Glutamatergic neuron (in vitro differentiated cells): ENCODE measurements around the gene ELF2. TPM values are rescaled to one million over a fixed set of nuclear protein-coding genes. Genes with fewer than 3 reads are reported as not detected.
A peak's percentile ranks its signal among the peaks of the same experiment; 100 is the strongest.

Experiments used
- DNase-seq: peaks from one replicate; pipeline ENCODE4 v3.0.0; 2022
- H3K27ac Mint-ChIP-seq: one replicate; pipeline ENCODE4 v1.8.0; 2020; ENCODE audit warnings: mild to moderate bottlenecking, mixed read lengths, inconsistent platforms; ENCODE audit not compliant: unreplicated experiment
- H3K27me3 Mint-ChIP-seq: one replicate; pipeline ENCODE4 v1.8.0; 2020; ENCODE audit warnings: mild to moderate bottlenecking, moderate library complexity, mixed read lengths, inconsistent platforms; ENCODE audit not compliant: unreplicated experiment
- H3K36me3 Mint-ChIP-seq: one replicate; pipeline ENCODE4 v1.8.0; 2020; ENCODE audit warnings: mild to moderate bottlenecking, mixed read lengths, inconsistent platforms; ENCODE audit not compliant: unreplicated experiment
- H3K4me1 Mint-ChIP-seq: one replicate; pipeline ENCODE4 v1.8.0; 2020; ENCODE audit warnings: mild to moderate bottlenecking, low read depth, mixed read lengths, inconsistent platforms; ENCODE audit not compliant: unreplicated experiment
- H3K4me3 Mint-ChIP-seq: one replicate; pipeline ENCODE4 v1.8.0; 2020; ENCODE audit warnings: mild to moderate bottlenecking, mixed read lengths, inconsistent platforms; ENCODE audit not compliant: unreplicated experiment
- H3K9me3 Mint-ChIP-seq: one replicate; pipeline ENCODE4 v1.8.0; 2020; ENCODE audit warnings: mild to moderate bottlenecking, moderate library complexity, mixed read lengths, inconsistent platforms; ENCODE audit not compliant: unreplicated experiment
- total RNA-seq: library from RNA; stranded (reverse); fragmentation: NEBNext Ultra II Directional; extraction: Animal tissue kit (Norgen Biotek cat#: 25700); gene quantifications from one replicate; pipeline ENCODE4 v1.2.1, GENCODE V29; 2021; ENCODE audit not compliant: unreplicated experiment
- TF ChIP-seq, protein P1 (sequence below): fragments of 200-600 bp; sonication (generic); IDR thresholded peaks from one replicate; pipeline ENCODE4 v1.5.0; 2021; ENCODE audit not compliant: partially characterized antibody, unreplicated experiment

The ELF2 gene
- total RNA-seq, 1 donor from 2014 or later, result 32.4 TPM

DNA sequence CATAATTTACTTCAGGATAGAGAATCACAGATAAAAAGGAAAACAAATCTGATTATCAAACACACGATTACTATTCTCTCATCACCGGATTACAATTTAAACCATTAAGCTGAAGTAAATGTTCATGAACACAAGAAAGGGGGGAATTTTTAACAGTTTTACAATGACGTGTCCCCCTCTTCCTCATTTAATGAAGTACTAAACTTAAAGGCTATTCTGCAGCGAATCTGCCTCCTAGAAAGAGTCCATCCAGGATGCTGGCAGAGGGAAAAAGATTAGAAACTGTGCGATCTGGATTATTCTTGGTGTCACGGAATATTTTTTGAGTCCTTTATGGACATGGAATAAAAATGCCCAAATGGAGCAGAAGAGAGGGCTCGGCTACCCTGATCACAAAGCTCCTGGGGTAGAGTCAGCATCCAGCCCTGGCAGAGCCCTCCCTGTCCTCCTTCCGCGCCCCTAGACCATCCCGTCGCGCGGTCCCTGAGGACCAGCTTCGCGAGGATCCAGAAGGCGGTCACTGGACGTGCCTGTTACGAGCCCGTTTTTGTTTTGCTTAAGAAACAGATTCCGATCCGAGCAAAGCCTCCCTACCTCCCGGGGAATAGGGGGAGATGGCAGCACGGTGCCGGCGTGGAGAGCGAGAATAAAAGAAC is 1.2 kb downstream of the ELF2 start:
- H3K36me3 Mint-ChIP-seq, result no peaks in the 10 kb centered on the region
- H3K9me3 Mint-ChIP-seq, result peaks cover 17% of the 10 kb centered on the region
- DNase-seq, result peak; percentile 65
- TF ChIP-seq, protein P1, sequence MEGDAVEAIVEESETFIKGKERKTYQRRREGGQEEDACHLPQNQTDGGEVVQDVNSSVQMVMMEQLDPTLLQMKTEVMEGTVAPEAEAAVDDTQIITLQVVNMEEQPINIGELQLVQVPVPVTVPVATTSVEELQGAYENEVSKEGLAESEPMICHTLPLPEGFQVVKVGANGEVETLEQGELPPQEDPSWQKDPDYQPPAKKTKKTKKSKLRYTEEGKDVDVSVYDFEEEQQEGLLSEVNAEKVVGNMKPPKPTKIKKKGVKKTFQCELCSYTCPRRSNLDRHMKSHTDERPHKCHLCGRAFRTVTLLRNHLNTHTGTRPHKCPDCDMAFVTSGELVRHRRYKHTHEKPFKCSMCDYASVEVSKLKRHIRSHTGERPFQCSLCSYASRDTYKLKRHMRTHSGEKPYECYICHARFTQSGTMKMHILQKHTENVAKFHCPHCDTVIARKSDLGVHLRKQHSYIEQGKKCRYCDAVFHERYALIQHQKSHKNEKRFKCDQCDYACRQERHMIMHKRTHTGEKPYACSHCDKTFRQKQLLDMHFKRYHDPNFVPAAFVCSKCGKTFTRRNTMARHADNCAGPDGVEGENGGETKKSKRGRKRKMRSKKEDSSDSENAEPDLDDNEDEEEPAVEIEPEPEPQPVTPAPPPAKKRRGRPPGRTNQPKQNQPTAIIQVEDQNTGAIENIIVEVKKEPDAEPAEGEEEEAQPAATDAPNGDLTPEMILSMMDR, result no peak
- H3K4me3 Mint-ChIP-seq, result peak overlapping the region; percentile 99
- peaks cover 5% of the 10 kb centered on the region for H3K4me1 Mint-ChIP-seq
- peaks cover 14% of the 10 kb centered on the region for H3K27me3 Mint-ChIP-seq
- peak overlapping the region; percentile 93 for H3K27ac Mint-ChIP-seq

DNA sequence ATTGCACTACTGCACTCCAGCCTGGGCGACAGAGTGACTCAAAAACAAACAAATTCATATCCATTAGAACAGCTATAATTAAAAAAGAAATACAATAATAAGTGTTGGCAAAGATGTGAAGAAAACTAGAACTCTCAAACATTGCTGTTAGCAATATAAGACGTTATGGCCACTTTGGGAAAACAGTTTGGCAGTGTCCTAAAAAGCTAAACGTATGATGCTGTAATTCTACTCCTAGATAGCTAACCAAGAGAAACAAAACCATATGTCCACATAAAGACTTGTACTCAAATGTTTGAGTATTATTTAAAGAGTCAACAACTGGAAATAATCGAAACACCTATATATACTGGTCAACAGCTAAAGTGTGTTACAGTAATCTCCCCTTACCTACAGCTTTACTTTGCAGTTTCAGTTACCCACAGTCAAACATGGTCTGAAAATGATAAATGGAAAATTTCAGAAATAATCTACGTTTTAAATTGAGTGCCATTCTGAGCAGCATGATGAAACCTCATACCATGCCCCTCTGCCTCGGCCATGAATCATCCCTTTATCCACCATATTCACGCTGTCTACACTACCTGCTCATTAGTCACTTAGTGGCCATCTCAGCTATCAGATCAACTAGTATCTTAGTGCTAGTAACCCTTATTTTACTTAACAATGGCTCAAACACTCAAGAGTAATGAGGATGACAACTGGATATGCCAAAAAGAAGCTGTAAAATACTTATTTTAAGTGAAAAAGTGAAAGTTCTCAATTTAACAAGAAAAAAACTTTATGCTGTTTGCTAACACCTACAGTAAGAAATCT is 4.9 kb downstream of the ELF2 start:
- Mint-ChIP-seq H3K4me1 (peaks cover 5% of the 10 kb centered on the region), H3K9me3 (peaks cover 8% of the 10 kb centered on the region), H3K27me3 (peaks cover 8% of the 10 kb centered on the region), H3K4me3 (no peak overlapping the region), H3K36me3 (no peaks in the 10 kb centered on the region), H3K27ac (no peak overlapping the region)
- TF ChIP-seq, protein P1, result no peak
- DNase-seq, result no peak

DNA sequence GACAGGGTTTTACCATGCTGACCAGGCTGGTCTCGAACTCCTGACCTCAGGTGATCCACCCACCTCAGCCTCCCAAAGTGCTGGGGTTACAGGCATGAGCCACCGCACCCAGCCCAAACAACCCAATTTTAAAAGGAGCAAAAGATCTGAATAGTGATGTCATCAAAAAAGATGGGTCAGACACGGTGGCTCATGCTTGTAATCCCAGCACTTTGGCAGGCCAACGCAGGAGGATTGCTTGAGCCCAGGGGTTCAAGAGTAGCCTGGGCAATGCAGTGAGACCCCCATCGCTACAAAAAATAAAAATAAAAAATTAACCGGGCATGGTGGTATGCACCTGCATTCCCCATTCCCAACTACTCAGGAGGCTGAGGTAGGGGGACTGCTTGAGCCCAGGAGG is 6.1 kb downstream of the ELF2 start:
- TF ChIP-seq, protein P1, result no peak
- peaks cover 7% of the 10 kb centered on the region for H3K27me3 Mint-ChIP-seq
- no peak overlapping the region for H3K27ac Mint-ChIP-seq
- no peaks in the 10 kb centered on the region for H3K36me3 Mint-ChIP-seq
- DNase-seq, result no peak
- H3K9me3 Mint-ChIP-seq, result peaks cover 5% of the 10 kb centered on the region
- H3K4me3 Mint-ChIP-seq, result no peak overlapping the region
- peaks cover 5% of the 10 kb centered on the region for H3K4me1 Mint-ChIP-seq

DNA sequence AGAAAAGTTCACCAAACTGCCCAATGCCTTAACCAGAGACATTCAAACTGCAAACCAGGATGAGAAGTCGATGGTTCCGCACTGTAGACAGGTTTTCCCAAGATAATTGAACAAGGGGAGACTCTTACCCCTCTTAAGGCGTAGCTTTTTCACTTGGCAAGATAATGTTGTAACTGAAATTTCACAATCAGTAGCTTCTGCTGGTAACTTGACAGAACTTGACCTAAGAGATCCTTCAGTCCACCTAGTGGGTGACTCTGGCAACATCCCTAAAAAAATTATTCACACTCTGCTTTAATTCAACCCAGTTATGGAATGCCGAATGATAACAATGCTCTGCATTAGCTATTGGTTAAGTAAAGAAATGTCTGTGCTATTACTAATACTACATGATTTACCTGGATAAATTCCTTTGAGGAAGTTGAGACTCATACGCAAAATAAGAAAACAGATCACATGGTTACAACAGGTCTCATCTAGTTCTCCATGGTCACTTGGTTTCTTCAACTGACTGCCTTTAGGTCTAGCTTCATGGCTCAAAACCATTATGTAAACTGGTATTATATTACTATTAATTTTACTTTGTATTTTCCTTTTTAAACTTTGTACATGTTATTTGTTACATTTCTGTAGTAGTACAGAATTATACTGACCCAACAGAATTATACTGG is 9.1 kb downstream of the ELF2 start:
- TF ChIP-seq, protein P1, result peak; percentile 47
- Mint-ChIP-seq H3K9me3 (no peaks in the 10 kb centered on the region), H3K27me3 (peaks cover 1% of the 10 kb centered on the region), H3K27ac (no peak overlapping the region), H3K4me1 (no peaks in the 10 kb centered on the region), H3K36me3 (no peaks in the 10 kb centered on the region), H3K4me3 (no peak overlapping the region)
- no peak for DNase-seq
